AG09309 (cell line): Measurements from ENCODE around the gene PIK3C3.
A peak's percentile ranks its signal among the peaks of the same experiment; 100 is the strongest.

ENCODE experiments used
- DNase-seq: peaks from one replicate; pipeline ENCODE4 v3.0.0-alpha.2; 2010; ENCODE audit warnings: low read depth
- H3K4me3 ChIP-seq: 2 replicates; pipeline ENCODE4 v1.5.1; 2011; ENCODE audit warnings: mild to moderate bottlenecking, low read depth, low read length, moderate library complexity; ENCODE audit not compliant: control insufficient read depth
- TF ChIP-seq, protein P1 (sequence below): IDR thresholded peaks from 2 replicates; pipeline ENCODE4 v1.5.1; 2011; ENCODE audit warnings: mild to moderate bottlenecking, low read depth, low read length, inconsistent platforms; ENCODE audit not compliant: insufficient read depth, control insufficient read depth; ENCODE audit errors: missing control alignments

The PIK3C3 gene

DNA sequence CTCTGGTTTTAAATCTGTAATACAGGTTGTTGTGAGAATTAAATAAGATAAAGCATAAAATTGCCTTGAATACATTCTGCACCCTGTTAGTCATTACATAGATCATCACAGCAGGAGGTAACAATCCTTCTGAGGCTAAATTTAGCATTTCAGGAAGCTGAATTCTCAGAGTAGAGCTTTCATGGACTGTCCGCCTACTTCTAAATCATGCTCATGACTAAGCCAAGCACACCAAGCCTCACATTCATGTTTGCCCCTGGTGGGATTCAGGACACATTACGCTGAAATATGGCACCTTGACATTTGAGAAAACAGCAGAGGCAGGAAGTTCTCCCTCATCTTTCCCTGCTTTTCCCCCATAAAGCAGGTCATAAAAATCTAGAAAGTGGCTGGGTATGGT, 16.6 kb upstream of the PIK3C3 start:
- peak; percentile 82 for DNase-seq
- TF ChIP-seq, protein P1, sequence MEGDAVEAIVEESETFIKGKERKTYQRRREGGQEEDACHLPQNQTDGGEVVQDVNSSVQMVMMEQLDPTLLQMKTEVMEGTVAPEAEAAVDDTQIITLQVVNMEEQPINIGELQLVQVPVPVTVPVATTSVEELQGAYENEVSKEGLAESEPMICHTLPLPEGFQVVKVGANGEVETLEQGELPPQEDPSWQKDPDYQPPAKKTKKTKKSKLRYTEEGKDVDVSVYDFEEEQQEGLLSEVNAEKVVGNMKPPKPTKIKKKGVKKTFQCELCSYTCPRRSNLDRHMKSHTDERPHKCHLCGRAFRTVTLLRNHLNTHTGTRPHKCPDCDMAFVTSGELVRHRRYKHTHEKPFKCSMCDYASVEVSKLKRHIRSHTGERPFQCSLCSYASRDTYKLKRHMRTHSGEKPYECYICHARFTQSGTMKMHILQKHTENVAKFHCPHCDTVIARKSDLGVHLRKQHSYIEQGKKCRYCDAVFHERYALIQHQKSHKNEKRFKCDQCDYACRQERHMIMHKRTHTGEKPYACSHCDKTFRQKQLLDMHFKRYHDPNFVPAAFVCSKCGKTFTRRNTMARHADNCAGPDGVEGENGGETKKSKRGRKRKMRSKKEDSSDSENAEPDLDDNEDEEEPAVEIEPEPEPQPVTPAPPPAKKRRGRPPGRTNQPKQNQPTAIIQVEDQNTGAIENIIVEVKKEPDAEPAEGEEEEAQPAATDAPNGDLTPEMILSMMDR: peak; percentile 34
- no peak overlapping the region for H3K4me3 ChIP-seq

DNA sequence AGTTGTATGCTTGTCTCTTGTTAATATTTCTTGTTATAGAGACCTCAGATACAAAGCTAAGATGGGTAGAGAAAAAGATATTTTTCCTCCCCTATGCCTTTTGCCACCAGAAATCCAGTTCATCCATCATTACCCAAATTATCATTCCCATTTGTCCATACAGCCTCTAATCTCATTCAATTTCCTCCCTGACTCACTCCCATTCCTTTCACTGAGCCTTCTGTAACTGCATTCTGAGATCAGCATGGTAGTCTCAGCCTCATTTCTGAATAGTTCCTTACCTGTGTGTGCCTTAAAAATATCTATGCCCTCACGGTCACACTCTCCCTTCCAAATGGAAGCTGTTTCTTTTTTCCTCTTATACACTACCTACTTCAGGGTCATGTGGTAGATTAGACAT, 15.7 kb upstream of the PIK3C3 start:
- no peak for DNase-seq
- TF ChIP-seq, protein P1: no peak
- H3K4me3 ChIP-seq: no peak overlapping the region

DNA sequence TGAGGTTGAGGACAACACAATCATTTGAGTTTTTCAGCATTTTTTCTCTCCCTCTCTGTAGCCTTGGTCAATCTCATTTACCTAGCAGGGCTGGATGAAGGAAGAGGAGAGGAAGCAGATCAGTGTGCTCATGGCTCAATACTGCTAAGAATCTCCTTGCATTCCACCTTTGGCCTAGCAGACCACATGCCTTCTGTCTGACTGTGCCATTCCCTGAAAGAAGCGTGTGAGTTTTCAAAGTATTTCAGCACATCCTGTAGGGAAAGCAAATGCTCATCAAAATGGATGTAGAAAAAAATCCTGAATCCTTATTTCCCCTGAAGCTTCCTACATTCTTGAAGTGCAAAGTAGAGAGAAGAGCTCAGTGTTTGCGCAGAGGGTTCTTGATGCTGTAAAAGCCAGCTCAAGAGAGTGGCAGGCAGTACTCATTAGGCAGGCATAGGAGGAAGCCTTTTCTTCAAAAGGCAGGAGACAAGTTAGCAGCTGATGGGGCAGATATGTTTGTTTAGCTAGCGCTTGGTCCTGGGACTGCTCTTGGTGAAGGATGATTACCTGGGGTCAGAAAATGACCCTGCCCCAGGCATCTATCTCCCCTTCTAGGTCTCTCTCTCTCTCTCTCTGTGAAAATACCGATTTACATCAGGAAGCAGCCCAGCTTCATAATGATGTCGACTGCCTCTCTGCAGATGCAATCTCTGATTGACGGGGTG, 14.4 kb upstream of the PIK3C3 start:
- DNase-seq: peak; percentile 77
- H3K4me3 ChIP-seq: no peak overlapping the region
- TF ChIP-seq, protein P1: no peak

DNA sequence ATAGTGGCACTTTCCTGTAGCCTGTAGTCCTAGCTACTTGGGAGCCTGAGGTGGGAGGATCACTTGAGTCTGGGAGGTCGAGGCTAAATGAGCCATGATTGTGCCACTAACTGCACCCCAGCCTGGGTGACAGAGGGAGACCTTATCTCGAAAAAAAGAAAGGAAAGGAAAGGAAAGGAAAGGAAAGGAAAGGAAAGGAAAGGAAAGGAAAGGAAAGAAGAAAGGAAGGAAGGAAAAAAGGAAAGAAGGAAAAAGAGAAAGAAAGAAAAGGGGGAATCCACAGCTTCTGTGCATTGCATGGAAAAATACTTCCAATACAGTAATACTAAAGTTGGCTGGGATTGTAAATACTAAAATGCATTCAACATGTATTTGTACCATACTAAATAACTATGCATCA, 12.8 kb upstream of the PIK3C3 start:
- H3K4me3 ChIP-seq: no peak overlapping the region
- DNase-seq: no peak
- TF ChIP-seq, protein P1: no peak

DNA sequence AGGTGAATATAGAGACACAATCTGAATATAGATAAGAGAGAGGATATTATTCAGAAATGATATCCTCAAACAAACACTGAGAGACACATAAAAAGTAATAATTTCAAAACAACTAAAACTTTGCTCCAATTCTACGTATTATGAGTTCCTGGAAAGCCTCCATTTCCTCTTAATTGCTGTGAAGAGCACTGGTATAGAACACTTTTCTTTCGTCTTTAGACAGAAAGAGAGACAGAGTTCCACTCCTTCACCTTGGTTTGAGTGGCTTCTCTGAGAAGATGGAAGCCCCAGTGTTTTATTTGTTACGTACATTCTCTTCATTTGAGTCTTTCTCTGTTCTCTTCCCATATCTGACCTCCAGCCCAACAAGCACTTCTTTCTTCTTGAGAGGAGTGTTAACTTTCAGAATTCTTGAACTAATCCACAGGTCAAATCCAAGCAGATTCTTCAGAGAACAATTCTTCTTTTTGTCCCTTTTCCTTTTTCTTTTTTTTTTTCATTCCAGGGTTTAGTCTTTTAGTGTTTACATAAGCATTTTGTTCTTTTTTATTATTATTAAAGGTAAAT, 6.4 kb upstream of the PIK3C3 start:
- no peak overlapping the region for H3K4me3 ChIP-seq
- TF ChIP-seq, protein P1: no peak
- no peak for DNase-seq

DNA sequence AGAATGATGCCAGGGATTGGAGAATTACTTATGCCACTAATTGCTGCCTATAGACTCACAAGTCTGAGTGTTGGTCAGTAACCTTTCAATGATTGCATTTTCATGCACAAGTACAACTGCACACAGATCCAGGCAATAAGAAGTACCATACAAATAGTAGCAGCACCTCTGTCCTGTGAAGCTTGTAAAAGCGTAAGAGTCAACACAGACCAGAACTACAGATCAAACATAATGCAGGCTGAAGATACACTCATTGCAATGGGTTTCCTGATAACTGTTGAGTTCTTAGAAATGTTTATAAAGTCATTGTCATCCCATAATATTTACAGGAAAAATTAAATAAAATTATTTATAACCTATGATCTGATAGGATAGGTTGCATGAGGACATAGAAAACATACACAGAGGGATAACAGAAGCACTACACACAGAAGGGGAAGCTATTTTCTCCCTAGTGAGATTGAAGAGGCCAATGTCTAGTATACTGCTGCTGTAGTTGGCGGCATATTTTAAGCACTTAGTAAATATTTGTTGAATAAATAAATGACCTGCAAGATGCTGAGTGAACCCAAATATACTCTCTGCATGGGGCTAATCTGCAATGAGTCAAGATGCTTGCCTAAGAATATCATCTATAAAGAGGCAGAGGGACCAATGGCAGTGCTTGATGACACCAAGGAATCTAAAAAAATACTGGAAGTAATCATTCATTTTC, 5.7 kb upstream of the PIK3C3 start:
- no peak overlapping the region for H3K4me3 ChIP-seq
- TF ChIP-seq, protein P1: no peak
- DNase-seq: no peak
